MM.1S (cell line): Measurements from ENCODE around the gene SPEG.

ENCODE experiments used
- CTCF ChIP-seq: fragments of 300-600 bp; sonication (generic); IDR thresholded peaks from 2 replicates; pipeline ENCODE4 v1.5.1; 2016; ENCODE audit warnings: antibody characterized with exemption, low read length, mixed read lengths
- EZH2 ChIP-seq: fragments of 300-600 bp; sonication (generic); optimal IDR thresholded peaks from 2 replicates; pipeline ENCODE3; 2017; ENCODE audit warnings: low read depth, mild to moderate bottlenecking, antibody characterized with exemption, low read length, mixed read lengths
- EZH2phosphoT487 ChIP-seq: fragments of 300-600 bp; sonication (generic); IDR thresholded peaks from 2 replicates; pipeline ENCODE4 v1.6.1; 2018; ENCODE audit warnings: antibody characterized with exemption, low read length

DNA sequence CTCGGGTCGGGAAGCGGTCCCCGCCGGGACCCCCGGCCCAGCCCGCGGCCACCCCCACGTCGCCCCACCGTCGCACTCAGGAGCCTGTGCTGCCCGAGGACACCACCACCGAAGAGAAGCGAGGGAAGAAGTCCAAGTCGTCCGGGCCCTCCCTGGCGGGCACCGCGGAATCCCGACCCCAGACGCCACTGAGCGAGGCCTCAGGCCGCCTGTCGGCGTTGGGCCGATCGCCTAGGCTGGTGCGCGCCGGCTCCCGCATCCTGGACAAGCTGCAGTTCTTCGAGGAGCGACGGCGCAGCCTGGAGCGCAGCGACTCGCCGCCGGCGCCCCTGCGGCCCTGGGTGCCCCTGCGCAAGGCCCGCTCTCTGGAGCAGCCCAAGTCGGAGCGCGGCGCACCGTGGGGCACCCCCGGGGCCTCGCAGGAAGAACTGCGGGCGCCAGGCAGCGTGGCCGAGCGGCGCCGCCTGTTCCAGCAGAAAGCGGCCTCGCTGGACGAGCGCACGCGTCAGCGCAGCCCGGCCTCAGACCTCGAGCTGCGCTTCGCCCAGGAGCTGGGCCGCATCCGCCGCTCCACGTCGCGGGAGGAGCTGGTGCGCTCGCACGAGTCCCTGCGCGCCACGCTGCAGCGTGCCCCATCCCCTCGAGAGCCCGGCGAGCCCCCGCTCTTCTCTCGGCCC lies 13.6 kb downstream of the SPEG start:
- no peak for TF ChIP-seq CTCF
- no peak for TF ChIP-seq EZH2
- no peak for TF ChIP-seq EZH2phosphoT487
